ENCODE results near the gene GMCL1.
"Not testable (repeated sequence)": the region's sequence is repeated elsewhere in the genome, so short reads cannot be mapped to it uniquely, and the experiment has no call there.

GMCL1 gene

GRCh38 chr2:69863298-69863697, 33.8 kb downstream of the GMCL1 start:
- ChIA-PET POLR2A (ENCODE audit: low non-redundant PET) (no interaction called here), CTCF (interaction anchor here (0.6 to 0.7 kb wide), 2 partner anchors 18 to 40 kb away, joined by 4 read pairs; no protein-coding TSS in a partner anchor)
- TF ChIP-seq, protein P1, sequence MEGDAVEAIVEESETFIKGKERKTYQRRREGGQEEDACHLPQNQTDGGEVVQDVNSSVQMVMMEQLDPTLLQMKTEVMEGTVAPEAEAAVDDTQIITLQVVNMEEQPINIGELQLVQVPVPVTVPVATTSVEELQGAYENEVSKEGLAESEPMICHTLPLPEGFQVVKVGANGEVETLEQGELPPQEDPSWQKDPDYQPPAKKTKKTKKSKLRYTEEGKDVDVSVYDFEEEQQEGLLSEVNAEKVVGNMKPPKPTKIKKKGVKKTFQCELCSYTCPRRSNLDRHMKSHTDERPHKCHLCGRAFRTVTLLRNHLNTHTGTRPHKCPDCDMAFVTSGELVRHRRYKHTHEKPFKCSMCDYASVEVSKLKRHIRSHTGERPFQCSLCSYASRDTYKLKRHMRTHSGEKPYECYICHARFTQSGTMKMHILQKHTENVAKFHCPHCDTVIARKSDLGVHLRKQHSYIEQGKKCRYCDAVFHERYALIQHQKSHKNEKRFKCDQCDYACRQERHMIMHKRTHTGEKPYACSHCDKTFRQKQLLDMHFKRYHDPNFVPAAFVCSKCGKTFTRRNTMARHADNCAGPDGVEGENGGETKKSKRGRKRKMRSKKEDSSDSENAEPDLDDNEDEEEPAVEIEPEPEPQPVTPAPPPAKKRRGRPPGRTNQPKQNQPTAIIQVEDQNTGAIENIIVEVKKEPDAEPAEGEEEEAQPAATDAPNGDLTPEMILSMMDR (conservative IDR thresholded peaks at IDR 0.05; ENCODE audit: low read depth) = no peak

DNA sequence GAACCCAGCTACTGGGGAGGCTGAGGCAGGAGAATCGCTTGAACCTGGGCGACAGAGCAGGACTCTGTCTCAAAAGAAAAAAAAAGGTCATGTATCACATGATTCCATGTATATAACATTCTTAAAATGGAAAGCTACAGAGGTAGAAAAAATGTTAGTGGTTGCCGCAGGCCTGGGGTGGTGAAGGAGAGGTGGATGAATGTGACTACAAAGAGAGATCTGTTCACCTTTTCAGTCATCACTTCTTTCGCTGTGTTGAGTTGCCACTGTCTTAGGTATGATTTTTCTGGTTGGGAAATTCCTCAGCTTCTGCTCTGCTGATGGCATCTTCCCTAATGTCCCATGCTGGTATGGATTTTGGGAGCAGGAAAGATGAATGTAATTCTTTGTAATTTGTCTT, 59.0 kb downstream of the GMCL1 start:
- H3K27ac ChIP-seq = no peak overlapping the region
- TF ChIP-seq, protein P1 (conservative IDR thresholded peaks at IDR 0.05; ENCODE audit: low read depth) = no peak
- no peak for DNase-seq (ENCODE audit: low spot score)
- CTCF ChIA-PET = no interaction called here
- POLR2A ChIA-PET (ENCODE audit: low non-redundant PET) = no interaction called here

More at GRCh38 chr2:69863298-69863697, 33.8 kb downstream of the GMCL1 start:
- no peak for DNase-seq (ENCODE audit: low spot score)
- no peak overlapping the region for H3K27ac ChIP-seq

DNA sequence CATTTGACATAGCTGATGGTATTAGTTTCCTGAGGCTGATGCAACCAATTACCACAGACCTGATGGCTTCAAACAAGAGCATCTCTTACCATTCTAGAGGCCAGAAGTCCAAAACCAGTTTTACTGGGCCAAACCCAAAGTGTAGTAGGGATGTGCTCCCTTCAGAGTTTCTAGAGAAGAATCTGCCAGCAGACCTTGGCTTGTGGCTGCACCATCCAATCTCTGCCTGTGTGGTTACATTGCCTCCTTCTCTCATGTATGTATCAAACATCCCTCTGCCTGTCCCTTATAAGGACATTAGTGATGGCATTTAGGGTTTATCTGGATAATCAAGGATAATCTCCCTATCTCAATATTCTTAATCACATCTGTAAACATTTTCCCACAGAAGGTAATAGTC, 59.8 kb downstream of the GMCL1 start:
- no peak for DNase-seq (ENCODE audit: low spot score)
- TF ChIP-seq, protein P1 (conservative IDR thresholded peaks at IDR 0.05; ENCODE audit: low read depth) = no peak
- H3K27ac ChIP-seq = no peak overlapping the region
- CTCF ChIA-PET = no interaction called here
- POLR2A ChIA-PET (ENCODE audit: low non-redundant PET) = no interaction called here

DNA sequence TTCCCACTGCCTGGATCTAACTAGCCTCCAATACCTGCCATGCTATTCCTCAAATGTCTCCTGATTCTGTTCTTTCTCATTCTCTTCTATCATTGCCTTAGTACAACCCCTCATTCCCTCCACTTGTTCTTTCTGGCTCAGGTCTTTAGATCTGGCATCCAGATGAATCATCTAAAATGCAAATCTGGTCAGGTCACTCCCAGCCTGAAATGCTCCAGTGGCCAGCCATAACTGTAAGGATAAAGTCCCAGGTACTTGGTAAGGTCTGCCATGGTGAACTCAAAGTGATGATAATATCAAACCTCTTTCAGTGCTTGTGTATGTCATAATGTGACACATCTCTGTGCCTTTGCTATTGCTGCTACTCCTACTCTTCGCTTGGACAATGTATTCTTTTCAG, 61.4 kb downstream of the GMCL1 start:
- ChIA-PET CTCF (interaction anchor here (0.7 kb wide), 1 partner anchor 438 kb away, joined by 3 read pairs; no protein-coding TSS in a partner anchor), POLR2A (ENCODE audit: low non-redundant PET) (no interaction called here)
- TF ChIP-seq, protein P1 (conservative IDR thresholded peaks at IDR 0.05; ENCODE audit: low read depth) = no peak
- DNase-seq (ENCODE audit: low spot score) = no peak
- no peak overlapping the region for H3K27ac ChIP-seq

- DNase-seq (ENCODE audit: low spot score); CTCF ChIA-PET; POLR2A ChIA-PET (ENCODE audit: low non-redundant PET); H3K27ac ChIP-seq: not testable (repeated sequence)
Measured at GRCh38 chr2:69892838-69893424, 63.5 kb downstream of the GMCL1 start.

- ChIA-PET CTCF (interaction anchor here (1.1 to 1.7 kb wide), 2 partner anchors 58 to 169 kb away, joined by 3 to 5 read pairs; no protein-coding TSS in a partner anchor), POLR2A (ENCODE audit: low non-redundant PET) (interaction anchor here (0.6 kb wide), 1 partner anchor 20 kb away, joined by 3 read pairs; no protein-coding TSS in a partner anchor)
- TF ChIP-seq, protein P1 (conservative IDR thresholded peaks at IDR 0.05; ENCODE audit: low read depth) = no peak
- peak; percentile 77 for DNase-seq (ENCODE audit: low spot score)
- H3K27ac ChIP-seq = peak within 1 kb of the TSS; percentile 88
Measured at GRCh38 chr2:69893684-69894551, 64.5 kb downstream of the GMCL1 start, which contains the start of gene SNRNP27. SNRNP27 (plus strand) TSS chr2:69893956; CDS start chr2:69893985, 29 bp downstream.

DNA sequence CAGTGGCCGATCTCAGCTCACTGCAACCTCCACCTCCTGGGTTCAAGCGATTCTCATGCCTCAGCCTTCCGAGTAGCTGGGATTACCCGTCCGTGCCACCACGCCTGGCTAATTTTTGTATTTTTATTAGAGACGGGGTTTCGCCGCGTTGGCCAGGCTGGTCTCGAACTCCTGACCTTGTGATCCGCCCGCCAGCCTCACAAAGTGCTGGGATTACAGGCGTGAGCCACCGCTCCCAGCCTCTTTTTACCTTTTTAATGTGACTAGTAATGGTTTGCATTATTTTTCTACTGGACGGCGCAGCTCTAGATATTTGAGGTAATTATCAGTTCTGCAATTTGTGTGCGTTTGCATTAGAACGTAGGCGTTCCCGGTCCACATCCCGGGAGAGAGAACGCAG, 65.3 kb downstream of the GMCL1 start:
- peak overlapping the region; percentile 88 for H3K27ac ChIP-seq
- POLR2A ChIA-PET (ENCODE audit: low non-redundant PET) = interaction anchor here (0.6 kb wide), 1 partner anchor 19 kb away, joined by 3 read pairs; no protein-coding TSS in a partner anchor
- DNase-seq (ENCODE audit: low spot score) = peak; percentile 13
- CTCF ChIA-PET = interaction anchor here (0.7 to 1.7 kb wide), 2 partner anchors 170 to 172 kb away, joined by 3 to 5 read pairs; no protein-coding TSS in a partner anchor
